SHP77 treated with DMSO at 0.1 percent for 48 hours (cell line): ENCODE measurements around the gene FBXO40.

Experiments used
- DNase-seq: peaks from one replicate; lab custom pipeline; 2025; lab: John Stamatoyannopoulos, UW

The FBXO40 gene

GRCh38 chr3:121619691-121620090, 26.5 kb downstream of the FBXO40 start:
- no peak for DNase-seq

GRCh38 chr3:121621491-121621890, 28.3 kb downstream of the FBXO40 start:
- no peak for DNase-seq

DNA sequence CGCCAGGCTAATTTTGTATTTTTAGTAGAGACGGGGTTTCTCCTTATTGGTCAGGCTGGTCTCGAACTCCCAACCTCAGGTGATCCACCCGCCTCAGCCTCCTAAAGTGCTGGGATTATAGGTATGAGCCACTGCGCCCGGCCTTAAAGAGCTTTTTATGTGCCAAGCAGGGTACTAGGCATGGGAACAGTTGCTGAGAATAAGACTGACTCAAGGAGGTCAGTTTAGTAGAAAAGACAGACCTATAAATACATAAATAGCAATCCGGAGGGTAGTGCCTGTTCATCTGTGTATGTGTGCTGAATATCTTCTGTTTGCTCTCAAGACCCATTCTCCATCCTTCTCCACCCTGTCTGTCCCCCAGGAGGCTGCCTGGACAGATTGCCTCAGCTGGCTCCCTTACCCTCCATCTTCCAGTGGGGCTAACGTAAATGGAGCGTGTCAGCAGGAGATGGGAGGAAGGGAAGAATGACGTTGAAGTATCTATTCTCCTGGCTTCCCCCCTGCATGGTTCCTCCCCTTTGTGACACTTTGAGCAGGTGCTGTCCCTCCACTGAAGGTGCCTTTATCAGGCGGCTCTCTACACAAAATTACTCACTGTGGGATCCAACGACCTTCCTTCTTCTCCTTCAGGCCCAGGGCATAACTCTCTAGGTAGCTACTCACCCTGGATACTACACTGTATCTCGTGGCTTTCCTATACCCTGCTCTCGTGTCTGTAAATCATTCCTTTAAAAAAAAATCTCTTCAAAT, 31.1 kb downstream of the FBXO40 start:
- DNase-seq, result no peak

- no peak for DNase-seq
Observed at GRCh38 chr3:121626495-121626894, 33.3 kb downstream of the FBXO40 start.

- DNase-seq, result no peak
Observed at GRCh38 chr3:121627211-121627610, 34.0 kb downstream of the FBXO40 start.

DNA sequence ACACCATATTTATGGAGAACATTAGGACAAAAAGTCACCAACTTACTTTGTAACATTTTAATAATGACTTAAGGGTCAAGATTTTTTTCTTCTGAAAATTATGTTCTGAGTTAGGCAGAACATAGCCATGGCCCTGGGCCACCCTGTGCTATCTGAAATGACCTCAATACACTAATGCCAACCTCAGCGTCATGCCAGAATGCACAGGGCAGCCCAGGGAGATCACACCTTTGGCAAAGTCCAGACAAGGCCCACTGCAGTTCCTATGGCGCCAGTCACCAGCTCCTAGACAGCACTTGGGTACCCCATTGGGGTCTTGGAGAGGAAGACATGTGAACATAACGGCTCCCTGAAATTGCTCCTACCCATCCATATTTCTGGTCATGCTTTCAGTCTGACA, 34.4 kb downstream of the FBXO40 start:
- no peak for DNase-seq

- no peak for DNase-seq
Observed at GRCh38 chr3:121629601-121630000, 36.4 kb downstream of the FBXO40 start.

- no peak for DNase-seq
Observed at GRCh38 chr3:121630355-121630754, 37.2 kb downstream of the FBXO40 start.

- no peak for DNase-seq
Observed at GRCh38 chr3:121637922-121638321, 44.7 kb downstream of the FBXO40 start.

DNA sequence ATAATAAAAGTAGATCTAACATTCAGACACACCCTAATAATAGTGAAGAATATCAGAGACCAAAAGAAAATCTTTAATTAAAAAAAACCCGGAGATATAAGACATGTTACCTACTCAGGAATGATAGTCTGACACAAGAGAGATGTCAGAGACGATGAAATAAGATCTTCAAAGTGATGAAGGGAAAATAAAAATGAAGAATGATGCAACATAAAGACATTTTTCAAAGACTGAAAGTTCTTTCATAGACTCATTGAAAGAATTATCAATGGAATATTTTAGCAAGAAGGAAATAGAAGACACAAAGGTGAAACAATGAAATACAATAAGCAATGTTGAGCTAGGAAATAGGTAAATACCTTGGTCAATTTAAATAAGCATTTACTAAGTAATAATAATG, 47.9 kb downstream of the FBXO40 start:
- DNase-seq, result no peak

GRCh38 chr3:121642601-121643314, 49.6 kb downstream of the FBXO40 start:
- DNase-seq, result no peak

- no peak for DNase-seq
Observed at GRCh38 chr3:121645054-121645453, 51.9 kb downstream of the FBXO40 start.

DNA sequence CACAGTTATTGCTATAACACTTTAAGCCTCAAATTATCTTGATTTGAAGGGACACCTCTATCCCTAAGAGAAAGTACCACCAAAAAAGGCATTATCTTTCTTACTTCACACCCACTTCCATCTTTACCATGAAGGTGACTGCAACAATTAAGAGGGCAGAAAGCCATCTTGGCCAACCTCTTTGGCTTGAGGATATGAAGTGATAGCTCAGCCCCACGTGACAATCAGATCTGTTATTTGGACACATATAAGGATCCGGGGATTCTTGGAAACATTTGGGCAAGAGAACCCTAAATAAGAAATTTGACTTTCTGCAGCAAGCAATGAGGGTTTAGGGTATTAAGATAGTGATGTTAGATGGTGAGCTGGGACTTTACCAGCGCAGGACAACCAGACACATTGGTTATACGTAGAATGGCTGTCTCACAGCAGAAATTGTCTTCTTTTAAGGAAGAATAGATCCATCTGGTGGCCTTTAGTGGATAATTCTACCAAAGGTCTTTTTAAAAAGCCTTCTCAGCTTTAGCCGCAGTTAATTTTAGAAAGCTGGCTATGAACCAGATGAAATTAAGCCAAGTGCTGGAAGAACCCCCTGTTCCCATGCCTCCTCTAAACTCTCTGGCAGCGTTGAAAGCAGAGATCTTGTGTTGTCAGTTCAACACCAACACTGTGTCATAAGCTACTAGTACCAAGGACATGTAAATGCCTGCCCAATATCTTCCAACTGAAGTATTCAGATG, 55.2 kb downstream of the FBXO40 start:
- DNase-seq, result no peak

DNA sequence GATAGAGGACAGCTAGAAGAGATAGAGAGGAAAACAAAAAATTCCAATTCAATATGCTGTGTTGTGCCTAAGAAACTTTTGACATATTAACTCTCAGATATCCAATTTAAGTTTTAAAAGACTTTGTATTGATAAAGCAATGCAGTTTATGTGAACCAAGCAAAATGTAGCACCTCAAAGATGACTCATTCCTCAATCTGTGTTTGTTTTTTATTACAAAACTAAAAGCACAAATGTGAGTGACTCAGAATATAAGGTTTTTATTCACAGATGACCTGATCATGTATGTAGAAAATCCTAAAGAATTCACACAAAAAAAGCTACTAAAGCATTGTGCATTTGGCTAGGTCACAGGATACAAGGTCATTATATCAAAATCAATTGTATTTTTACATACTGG, 56.5 kb downstream of the FBXO40 start:
- DNase-seq, result no peak

DNA sequence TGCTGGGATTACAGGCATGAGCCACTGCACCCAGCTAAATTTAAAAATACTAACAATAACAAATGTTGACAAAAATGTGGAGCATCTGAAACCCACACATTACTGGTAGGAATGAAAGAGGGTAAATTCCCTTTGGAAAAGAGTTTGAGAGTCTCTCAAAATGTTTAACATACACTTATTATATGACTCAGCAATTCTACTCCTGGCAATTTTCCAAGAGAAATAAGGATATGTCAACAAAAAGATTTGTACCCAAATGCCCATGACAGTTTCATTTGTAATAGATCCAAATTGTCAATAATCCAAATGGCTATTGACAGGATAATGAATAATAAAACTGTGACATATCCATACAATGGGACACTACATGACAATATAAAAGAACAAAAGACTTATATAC, 58.5 kb downstream of the FBXO40 start:
- DNase-seq, result peak; percentile 59

DNA sequence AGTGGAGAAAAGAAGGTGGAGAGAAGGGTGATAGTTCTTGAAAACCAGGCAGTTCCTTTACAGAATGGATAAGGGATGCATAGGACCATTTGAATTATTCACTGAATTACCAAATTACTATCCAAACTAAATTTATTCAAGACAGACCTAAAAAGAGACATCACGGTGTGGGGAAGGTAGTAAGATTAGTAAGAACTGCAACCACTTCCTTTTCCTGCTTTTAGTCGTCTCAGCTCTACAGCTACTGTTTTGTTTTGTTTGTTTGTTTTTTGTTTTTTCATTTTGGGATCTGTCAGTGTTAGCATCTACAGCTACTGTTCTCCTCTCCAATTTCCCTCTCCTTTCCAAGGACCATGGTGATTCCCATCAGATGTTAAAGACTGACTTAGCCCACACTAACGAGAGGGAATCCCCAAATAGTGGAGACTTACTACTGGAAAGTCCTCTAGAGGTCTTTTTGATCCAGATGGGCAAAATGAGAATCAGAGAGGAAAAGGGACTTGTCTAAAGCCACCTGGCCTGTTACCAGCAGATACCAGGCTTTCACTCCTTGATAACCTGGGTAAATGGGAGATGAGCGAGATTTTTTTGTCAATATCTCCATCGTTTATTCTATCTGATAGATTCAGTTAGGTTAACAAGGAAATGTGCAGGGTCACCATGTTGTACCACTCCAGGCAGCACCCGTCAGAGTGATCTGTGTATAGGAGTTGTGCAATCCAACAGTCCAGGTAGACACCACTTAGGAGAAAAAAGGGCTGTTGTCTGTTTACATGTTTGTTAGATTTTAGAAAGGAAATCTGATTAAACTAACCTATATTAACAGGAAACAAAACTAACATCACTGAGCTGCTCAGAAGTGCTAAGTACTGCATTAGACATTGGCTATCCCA, 61.6 kb downstream of the FBXO40 start:
- DNase-seq, result no peak

DNA sequence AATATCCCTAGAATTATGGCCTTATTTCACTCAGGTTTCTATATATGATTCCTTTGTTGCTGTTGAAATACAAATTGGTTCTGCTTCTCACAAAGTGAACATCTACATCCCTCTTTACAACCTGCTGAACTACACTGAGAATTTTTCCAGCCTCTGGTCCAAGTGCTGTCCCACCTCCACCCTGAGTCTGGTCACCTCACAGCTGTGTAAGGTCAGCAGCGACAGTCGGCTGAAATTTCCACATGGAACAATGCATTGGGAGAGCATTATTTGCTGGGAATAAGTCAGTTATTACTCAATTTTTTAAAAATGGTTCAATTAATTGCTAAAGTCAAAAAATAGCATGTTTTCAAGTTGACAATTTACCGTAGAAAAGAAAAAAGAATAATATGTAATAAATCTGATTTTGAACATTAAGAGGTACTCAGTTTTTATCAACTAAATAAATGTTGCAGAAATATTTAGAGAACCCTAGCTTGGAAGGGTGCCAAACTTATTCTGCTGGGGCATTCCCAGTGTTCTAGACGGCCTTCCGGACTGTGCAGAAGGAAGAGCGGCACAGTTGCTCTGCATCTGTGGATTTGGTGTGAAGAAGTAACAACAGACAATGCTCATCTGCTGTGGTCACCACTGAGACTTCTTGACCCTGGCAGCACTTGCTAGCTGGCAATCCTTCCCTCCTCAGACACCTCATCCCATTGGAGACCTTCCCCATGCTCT, 65.7 kb downstream of the FBXO40 start:
- no peak for DNase-seq

DNA sequence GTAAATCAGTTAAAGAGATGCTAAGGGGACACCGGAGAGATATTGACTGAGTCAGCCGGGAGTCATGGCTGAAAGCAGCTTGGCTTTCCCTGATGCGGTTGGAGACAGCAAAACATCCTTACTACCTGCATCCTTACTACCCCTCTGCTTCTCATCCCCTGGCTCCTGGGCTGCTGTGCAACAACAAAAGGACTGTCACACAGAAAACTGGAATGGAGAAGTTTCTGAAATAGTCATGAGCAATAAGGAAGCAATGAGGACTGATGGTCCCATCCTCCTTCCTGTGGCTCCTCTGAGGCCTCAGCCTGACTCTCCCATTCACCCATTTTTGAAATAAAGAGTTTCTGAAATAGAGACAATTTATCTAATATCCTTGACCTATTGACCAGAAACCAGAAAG, 66.4 kb downstream of the FBXO40 start:
- DNase-seq, result no peak

GRCh38 chr3:121660356-121661171, 67.4 kb downstream of the FBXO40 start, which contains the start of gene HCLS1:
Gene HCLS1 (minus strand): TSS chr3:121660903. CDS start chr3:121658347, 2,556 bp downstream.
- DNase-seq, result peak; percentile 11

DNA sequence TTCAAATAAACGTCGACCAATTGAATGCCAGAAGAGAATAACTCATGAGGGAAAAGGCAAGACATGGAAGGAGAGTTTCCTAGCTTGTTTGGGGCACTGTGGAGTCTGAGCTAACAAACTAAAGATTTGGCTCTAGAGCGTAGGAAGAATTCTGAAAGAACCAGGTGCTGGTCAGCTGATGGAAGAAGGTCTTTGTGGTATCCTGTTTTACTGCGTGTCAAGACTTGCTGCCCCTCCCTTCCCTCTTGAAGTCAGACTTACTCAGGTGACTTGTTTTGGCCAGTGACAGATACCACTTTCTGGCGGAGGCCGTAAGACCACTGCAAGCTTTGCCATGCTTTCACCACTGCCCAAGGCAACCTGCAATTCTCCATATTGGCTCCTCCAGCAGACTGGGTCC, 68.2 kb downstream of the FBXO40 start:
- no peak for DNase-seq
